ENCODE data around the gene ELF4.

ELF4 gene

GRCh38 chrX:130091980-130092522, 18.2 kb downstream of the ELF4 start:
- no peaks in the 10 kb centered on the region for H3K9me3 ChIP-seq
- no peaks in the 10 kb centered on the region for H3K27me3 ChIP-seq
- H3K4me1 ChIP-seq = no peaks in the 10 kb centered on the region
- H3K36me3 ChIP-seq = no peaks in the 10 kb centered on the region
- H3K4me3 ChIP-seq (ENCODE audit: low read depth, low read length) = no peak overlapping the region
- no peak for DNase-seq
- TF ChIP-seq, protein P1, sequence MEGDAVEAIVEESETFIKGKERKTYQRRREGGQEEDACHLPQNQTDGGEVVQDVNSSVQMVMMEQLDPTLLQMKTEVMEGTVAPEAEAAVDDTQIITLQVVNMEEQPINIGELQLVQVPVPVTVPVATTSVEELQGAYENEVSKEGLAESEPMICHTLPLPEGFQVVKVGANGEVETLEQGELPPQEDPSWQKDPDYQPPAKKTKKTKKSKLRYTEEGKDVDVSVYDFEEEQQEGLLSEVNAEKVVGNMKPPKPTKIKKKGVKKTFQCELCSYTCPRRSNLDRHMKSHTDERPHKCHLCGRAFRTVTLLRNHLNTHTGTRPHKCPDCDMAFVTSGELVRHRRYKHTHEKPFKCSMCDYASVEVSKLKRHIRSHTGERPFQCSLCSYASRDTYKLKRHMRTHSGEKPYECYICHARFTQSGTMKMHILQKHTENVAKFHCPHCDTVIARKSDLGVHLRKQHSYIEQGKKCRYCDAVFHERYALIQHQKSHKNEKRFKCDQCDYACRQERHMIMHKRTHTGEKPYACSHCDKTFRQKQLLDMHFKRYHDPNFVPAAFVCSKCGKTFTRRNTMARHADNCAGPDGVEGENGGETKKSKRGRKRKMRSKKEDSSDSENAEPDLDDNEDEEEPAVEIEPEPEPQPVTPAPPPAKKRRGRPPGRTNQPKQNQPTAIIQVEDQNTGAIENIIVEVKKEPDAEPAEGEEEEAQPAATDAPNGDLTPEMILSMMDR (IDR thresholded peaks at IDR 0.05; ENCODE audit: low read depth, low read length) = no peak

- DNase-seq = no peak
- no peaks in the 10 kb centered on the region for H3K9me3 ChIP-seq
- no peaks in the 10 kb centered on the region for H3K27me3 ChIP-seq
- H3K4me1 ChIP-seq = no peaks in the 10 kb centered on the region
- no peak overlapping the region for H3K4me3 ChIP-seq (ENCODE audit: low read depth, low read length)
- TF ChIP-seq, protein P1 (IDR thresholded peaks at IDR 0.05; ENCODE audit: low read depth, low read length) = no peak
- no peaks in the 10 kb centered on the region for H3K36me3 ChIP-seq
Observed at GRCh38 chrX:130090364-130090763, 19.9 kb downstream of the ELF4 start.

DNA sequence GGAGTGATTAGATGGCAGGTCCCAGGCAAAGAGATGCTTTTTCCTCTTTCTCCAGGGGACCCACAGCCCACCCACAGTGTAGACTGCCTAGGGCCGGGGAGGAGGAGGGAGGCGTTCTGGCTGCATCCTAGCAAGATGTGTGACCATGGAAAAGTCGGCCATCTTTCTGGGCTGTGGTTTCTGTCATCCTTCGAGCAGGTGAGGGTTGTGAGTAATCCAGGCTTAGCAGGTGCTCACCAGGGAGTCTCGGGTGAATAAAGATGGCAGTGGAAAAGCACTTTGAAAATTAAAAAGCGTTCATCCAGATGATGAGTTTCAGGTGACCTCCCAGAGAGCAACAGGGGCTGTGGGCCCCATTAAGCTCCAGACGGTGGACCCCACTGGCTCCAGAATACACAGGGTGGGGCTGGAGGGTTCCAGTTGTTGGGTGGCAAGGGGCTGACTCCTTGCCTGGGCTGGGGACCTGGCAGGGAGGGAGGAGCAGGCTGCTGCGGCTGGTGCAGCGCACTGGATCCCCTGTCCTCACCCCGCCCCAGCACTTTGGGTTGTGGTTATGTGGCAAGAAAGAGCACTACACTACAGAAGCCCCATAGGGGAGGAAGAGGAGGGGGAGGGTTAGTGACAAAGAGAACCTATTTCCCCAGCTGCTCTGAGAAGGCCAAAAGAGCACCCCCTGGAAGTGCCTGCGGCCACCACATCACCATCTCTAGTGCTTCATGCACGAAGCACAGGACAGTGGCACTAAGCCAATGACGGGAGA, 23.7 kb downstream of the ELF4 start:
- Histone ChIP-seq H3K4me3 (ENCODE audit: low read depth, low read length) (no peak overlapping the region), H3K9me3 (no peaks in the 10 kb centered on the region), H3K4me1 (peaks cover 6% of the 10 kb centered on the region), H3K36me3 (no peaks in the 10 kb centered on the region), H3K27me3 (no peaks in the 10 kb centered on the region)
- TF ChIP-seq, protein P1 (IDR thresholded peaks at IDR 0.05; ENCODE audit: low read depth, low read length) = no peak
- no peak for DNase-seq

DNA sequence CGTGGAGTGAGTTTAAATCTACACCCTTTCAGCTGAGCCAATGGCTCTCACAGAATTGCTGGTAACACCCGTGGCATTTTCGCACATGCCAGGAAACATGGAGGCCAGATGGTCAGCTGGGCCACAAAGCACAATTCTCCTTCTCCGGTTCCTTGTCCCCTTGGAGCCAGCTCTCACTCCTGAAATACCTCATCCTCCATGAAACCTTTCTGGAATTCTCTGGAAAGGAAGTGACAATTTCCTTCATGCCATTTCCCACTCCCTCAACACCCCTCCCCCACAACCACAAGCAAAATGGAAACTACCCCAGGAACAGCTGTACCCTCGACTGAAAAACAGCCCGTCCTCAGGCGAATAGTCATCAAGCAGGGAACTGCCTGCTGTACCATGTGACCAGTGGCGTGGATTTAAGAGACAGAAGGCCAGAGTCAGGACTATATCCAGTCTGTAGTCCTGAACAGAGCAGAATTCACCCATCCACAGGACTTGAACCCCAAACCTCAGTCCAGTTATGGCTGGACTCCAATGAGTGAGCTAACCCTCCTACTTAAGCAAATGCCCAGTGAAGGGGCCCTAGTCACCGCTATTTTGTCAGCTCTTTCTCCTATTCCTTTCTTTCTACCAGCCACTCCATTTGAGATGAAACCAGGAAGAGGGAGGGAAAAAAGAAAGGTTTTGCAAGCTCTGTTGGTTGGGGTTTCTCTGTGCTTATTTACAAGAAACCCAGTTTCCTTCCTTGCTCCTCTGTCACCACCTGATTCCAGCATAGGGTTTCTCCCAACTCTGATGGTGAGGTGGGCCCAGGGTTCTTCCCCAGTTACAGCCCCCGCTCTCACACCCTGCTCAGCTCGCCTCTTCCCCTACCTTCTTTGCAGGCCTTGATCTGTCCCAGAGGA, 24.5 kb downstream of the ELF4 start:
- no peaks in the 10 kb centered on the region for H3K36me3 ChIP-seq
- peaks cover 10% of the 10 kb centered on the region for H3K4me1 ChIP-seq
- DNase-seq = no peak
- no peaks in the 10 kb centered on the region for H3K27me3 ChIP-seq
- no peak overlapping the region for H3K4me3 ChIP-seq (ENCODE audit: low read depth, low read length)
- TF ChIP-seq, protein P1 (IDR thresholded peaks at IDR 0.05; ENCODE audit: low read depth, low read length) = no peak
- H3K9me3 ChIP-seq = no peaks in the 10 kb centered on the region

GRCh38 chrX:130084631-130085237, 25.6 kb downstream of the ELF4 start:
- Histone ChIP-seq H3K4me3 (ENCODE audit: low read depth, low read length) (no peak overlapping the region), H3K4me1 (peaks cover 10% of the 10 kb centered on the region), H3K36me3 (no peaks in the 10 kb centered on the region), H3K9me3 (no peaks in the 10 kb centered on the region), H3K27me3 (no peaks in the 10 kb centered on the region)
- TF ChIP-seq, protein P1 (IDR thresholded peaks at IDR 0.05; ENCODE audit: low read depth, low read length) = no peak
- no peak for DNase-seq
